Esophagus muscularis mucosa (tissue), 4 donors: Measurements from ENCODE around the gene SH3BP5L.

Source experiments
- CTCF ChIP-seq, 3 experiments: fragments of 200-600 bp in 2 of 3; fragments of 450-650 bp in 1 of 3; sonication (generic) in 2 of 3; IDR thresholded peaks; one replicate each; pipeline ENCODE4 v1.5.1; 2017 to 2019; ENCODE audit warnings: antibody characterized with exemption in 3 of 3, mild to moderate bottlenecking in 2 of 3, moderate library complexity in 1 of 3
- EP300 ChIP-seq: sonication (generic); formaldehyde crosslinking; IDR thresholded peaks from one replicate; pipeline ENCODE4 v1.6.1; 2017; ENCODE audit warnings: antibody characterized with exemption
- POLR2A ChIP-seq: fragments of 450-650 bp; IDR thresholded peaks from one replicate; pipeline ENCODE4 v1.6.1; 2017; ENCODE audit warnings: antibody characterized with exemption, moderate library complexity, mild to moderate bottlenecking, low read depth
- POLR2AphosphoS5 ChIP-seq, 2 donors: sonication (generic); formaldehyde crosslinking; IDR thresholded peaks; one replicate each; pipeline ENCODE4 v1.6.1; 2017; ENCODE audit warnings: antibody characterized with exemption in 2 of 2

GRCh38 chr1:248810000-248810726 is 15.6 kb downstream of the SH3BP5L start:
- TF ChIP-seq CTCF (IDR thresholded peaks at IDR 0.05) (no peak), EP300 (no peak), POLR2A (no peak), POLR2AphosphoS5 (IDR thresholded peaks at IDR 0.05) (no peak)
